H1 (cell line): ENCODE data around the gene CCDC107. TPM values are rescaled to one million over a fixed set of nuclear protein-coding genes. Genes with fewer than 3 reads are reported as not detected.

Experiments
- EP300 ChIP-seq, 2 experiments: IDR thresholded peaks; 1 replicate in 1 of 2; 2 replicates in 1 of 2; pipeline ENCODE4 v1.6.1; 2011 to 2012; ENCODE audit warnings: low read depth in 2 of 2, low read length in 2 of 2, mild to moderate bottlenecking in 2 of 2, borderline replicate concordance in 1 of 2, inconsistent platforms in 1 of 2, moderate library complexity in 1 of 2
- JUND ChIP-seq: IDR thresholded peaks from 2 replicates; pipeline ENCODE4 v1.6.1; 2011; ENCODE audit warnings: mild to moderate bottlenecking, improper control_type of control experiment, low read length
- RFX5 ChIP-seq: IDR thresholded peaks from 2 replicates; pipeline ENCODE4 v1.6.1; 2011; ENCODE audit warnings: low read depth, low read length, improper control_type of control experiment, borderline replicate concordance
- RXRA ChIP-seq: IDR thresholded peaks from 2 replicates; pipeline ENCODE4 v1.6.1; 2011; ENCODE audit warnings: low read depth, mild to moderate bottlenecking, low read length, moderate library complexity; ENCODE audit not compliant: insufficient read depth
- SP2 ChIP-seq: IDR thresholded peaks from 2 replicates; pipeline ENCODE4 v1.6.1; 2012; ENCODE audit warnings: mild to moderate bottlenecking, low read length, inconsistent platforms
- SP4 ChIP-seq: IDR thresholded peaks from 2 replicates; pipeline ENCODE4 v1.6.1; 2012; ENCODE audit warnings: low read length, inconsistent platforms
- TEAD4 ChIP-seq: IDR thresholded peaks from 2 replicates; pipeline ENCODE4 v1.6.1; 2012; ENCODE audit warnings: low read depth, low read length, inconsistent platforms, mixed read lengths
- polyA plus RNA-seq, 7 experiments: library from polyadenylated mRNA; depleted of rRNA in 3 of 7; stranded (reverse) in 5 of 7; unstranded in 2 of 7; fragments of >200 nt in 5 of 7; fragments of 200-250 nt in 2 of 7; gene quantifications; 1 replicate in 5 of 7; 2 replicates in 1 of 7; 4 replicates in 1 of 7; pipeline versions ENCODE4 v1.2.1 to v1.2.3, GENCODE V29; 2011 to 2013; ENCODE audit warnings: missing spikeins in 2 of 7, mixed read lengths in 2 of 7
- total RNA-seq: library from RNA; stranded (reverse); fragmentation: NEBNext Ultra II Directional; extraction: Animal tissue kit (Norgen Biotek cat#: 25700); gene quantifications from 2 replicates; pipeline ENCODE4 v1.2.1, GENCODE V29; 2021

The CCDC107 gene
- total and polyA plus RNA-seq, 2 of the 8 experiments (the other 6 are each of a cell fraction or from before 2014, with no cell fraction given): 8.2 to 9.0 TPM

GRCh38 chr9:35609820-35610163 is 48.3 kb upstream of the CCDC107 start (continued):
- no peak for TF ChIP-seq RXRA
- no peak for TF ChIP-seq EP300 (IDR thresholded peaks at IDR 0.05; ENCODE audit: borderline replicate concordance in 1 of 2, low read depth in 2 of 2, low read length in 2 of 2)
- TF ChIP-seq JUND: no peak
- TF ChIP-seq SP2: no peak
- no peak for TF ChIP-seq RFX5
- TF ChIP-seq SP4: no peak
- TF ChIP-seq TEAD4: no peak
